GM19099 (cell line): ENCODE measurements around the gene CUZD1.

Experiments
- POLR2A ChIP-seq: IDR thresholded peaks from 3 replicates; pipeline ENCODE4 v1.6.1; 2011; ENCODE audit warnings: low read depth; ENCODE audit not compliant: insufficient read length; ENCODE audit errors: extremely low read depth

The CUZD1 gene

DNA sequence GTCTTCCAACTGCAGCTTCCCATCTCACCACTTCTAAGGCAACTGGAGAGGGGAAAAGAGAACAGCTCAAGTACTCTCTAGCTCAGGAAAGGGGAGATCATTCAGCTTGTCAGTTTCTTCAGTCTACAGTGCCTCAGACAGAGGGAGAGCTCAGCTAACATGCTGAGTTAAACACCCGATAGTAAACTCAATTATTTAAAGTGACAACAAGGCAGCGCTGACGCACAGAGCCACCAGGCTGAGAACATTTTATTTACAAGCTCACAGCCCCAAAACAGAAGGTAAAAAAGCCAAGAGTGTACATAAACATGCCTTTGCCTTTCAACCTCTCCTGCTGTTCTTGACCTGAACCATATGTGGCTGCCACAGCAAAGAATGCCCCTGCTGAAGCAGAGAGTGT, 10.1 kb upstream of the CUZD1 start:
- no peak for TF ChIP-seq POLR2A

DNA sequence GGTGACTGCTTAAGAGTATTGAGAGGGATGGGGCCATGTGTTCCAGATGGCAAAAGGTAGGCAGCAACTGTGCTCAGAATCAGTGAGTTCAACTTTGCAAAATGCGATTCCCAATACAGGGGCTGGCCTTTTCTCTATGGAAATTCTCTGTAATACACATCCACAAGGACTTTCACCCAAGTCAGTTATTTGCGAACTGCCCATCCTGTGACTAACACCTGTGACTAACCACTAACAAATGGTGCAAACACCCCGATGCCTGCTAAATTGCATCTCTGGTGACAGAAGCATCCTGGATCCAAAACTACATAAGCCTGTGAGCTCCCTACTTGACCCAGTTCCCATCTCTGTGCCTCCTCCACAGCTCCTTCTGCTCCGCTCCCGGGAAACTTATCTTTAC, 9.0 kb upstream of the CUZD1 start:
- TF ChIP-seq POLR2A = no peak

DNA sequence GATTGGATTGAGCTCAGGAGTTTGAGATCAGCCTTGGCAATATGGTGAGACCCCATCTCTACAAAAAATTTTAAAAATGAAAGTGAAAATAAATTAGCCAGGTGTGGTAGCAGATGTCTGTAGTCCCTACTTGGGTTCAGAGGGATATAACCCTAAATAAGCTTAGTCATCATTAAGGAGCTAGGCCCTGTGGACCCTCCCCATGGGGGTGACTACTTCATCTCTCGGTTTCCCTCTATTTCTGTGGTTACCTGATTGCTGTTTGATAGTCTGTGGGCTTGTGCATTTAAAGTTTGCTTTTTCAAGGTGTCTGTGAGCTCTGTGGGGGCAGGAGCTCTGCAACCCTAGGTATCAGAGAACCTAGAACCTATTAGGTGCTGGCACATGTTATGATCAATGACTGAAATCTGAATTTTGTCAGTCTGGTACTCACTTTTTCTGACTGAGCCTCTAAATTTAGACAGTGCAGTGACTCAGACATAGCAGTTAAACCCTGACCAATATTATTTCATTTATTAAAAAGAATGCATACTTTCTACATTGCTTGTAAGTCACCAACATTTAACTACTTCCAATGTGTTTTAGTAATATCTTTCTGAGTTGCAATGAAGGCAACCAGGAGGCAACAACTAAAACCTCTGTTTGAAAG, 8.1 kb upstream of the CUZD1 start:
- no peak for TF ChIP-seq POLR2A

DNA sequence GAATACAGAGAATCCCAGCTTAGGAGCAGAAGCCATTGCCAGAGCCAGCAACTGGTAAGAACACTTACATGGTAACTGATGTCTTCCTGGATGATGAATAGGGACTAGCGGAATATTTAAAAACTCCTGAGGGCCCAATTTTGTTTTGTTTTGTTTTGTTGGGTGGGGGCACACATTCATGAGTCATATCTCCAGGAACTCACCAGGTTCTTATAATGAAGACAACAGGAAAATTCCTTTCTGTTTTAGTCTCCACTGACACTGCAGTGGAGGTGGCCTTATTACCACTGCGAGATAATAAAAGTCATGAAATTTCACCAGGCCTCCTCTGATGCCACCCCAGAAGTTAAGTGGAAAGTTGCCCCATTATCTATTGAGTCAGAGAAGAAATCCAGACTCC, 6.6 kb upstream of the CUZD1 start:
- TF ChIP-seq POLR2A = no peak

DNA sequence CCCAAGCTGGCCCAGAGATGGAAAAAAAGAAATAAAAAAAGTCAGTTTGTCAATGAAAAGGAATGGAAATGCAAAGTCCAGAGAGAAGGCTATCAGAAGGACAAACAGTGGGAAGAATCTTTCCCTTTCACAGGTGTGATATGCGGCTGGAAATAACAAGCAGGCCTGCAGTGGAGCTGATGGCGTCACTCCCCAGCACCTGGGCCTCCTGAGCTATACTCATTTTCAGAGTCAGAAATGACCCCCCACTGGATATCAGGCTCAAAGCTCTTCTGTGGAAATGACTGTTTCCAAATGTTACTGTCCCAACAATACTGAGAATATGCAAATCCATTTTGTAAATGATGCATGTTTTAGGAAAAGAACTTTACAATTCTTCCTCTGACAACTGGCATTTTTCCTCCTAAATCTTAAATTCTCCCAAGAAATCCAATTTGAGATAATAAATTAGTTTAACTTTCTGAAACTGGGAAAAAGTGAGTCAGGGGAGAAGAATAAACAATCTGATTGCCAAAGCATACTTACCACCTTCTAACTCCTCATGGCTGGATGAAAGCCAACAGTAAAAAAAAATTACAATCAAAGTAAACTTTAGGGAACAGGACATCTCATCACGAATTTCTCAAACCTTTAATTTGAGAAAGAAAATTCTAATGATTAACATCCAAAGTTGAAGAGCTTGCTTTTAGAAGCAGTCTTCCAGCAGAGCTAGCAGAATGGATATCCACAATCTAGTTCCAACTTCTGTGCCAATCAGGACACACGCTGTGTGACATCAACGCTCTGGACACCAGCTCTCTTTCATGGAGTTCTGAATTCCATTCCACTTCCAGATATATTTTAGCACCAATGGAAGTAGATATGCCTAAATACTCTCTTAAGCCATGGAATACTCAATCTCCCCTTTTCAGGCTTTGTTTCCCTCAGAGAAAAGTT, 5.3 kb upstream of the CUZD1 start:
- no peak for TF ChIP-seq POLR2A

DNA sequence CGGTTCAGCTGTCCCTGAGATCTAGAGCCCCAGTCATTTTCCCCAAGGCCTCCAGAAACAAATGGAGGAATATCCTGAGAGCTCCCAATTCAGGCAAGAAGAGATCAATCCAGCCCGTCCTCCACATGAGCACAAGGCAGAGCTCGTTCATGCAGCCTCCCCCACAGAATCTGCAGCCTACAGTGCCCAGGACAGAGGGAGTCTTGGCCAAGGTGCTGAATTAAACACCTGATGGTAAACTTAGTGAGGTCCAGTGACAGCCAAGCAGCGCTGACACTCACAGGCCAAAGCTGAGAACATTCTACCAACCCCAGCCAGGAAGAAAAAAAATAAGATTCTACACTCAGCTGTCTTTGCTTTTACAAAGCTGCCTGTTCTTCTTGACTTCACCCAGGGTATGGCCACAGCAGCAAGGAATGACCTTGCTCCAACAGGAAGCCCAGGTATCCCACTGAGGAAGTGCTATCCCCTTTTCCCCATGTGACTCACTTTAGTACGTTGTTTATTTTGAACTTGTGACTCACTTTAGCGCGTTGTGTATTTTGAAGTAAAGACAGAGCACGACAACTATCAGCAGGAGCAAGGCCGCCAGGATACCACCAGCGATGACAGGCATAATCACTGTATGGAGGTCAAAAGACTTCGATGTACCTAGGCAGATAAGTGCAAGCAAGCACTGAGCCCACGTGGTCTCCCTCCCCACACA, 4.4 kb upstream of the CUZD1 start:
- no peak for TF ChIP-seq POLR2A

DNA sequence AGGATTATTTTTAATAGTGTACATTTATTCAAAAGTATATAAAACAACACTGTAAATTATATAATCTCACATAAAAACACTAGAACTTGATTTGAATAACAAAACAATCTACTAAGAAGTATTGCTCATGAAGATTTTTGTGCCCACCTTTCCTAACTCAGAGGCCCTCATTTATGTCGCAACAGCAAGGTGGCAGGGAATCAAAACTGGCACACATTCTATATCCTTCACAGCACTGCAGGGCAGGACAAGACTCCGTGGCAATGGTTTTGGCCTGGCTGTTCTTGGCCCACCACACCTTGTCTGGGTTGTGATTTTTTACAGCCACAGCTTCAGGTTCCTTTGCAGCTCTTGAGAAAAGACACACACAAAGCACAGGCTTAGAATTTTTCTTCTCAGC, 3.4 kb upstream of the CUZD1 start:
- no peak for TF ChIP-seq POLR2A

DNA sequence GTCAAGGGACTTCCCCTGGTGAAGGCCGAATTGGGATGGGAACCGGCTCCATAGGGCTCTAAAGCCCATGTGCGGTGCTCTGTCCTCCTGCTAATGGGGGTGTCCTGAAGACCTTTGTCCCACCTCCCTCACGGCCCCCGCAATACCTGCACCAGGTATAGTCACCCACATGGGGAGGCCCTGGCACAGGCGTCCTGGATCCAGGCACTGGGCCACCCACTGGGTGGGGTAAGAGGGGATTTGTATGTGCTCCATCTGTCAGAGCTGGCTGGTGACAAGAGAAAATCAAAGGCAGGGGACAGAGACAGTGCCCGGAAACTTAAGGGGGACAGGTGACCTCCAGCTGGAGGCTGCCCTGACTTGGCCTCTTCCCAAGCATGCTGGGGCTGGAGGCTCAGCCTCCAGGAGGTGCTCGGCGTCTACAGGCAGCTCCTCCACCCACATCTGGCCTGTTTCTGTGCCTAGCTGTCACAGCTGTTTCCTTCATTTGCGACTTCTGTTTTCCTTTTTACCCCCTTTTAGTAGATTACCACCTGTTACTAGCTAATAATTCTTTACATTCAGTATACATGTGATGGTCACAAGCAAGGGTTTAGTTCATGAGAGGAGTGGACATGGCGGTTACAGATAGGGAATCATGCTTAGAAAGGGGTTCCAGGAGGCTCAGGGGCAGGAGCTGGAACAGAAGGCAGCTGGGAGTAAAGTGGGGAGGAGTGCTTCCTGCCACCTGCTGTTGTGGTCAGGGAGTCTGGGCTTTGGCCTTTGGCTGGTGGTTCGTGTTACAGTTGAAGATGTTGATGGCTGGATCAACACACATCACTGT, 2.3 kb upstream of the CUZD1 start:
- TF ChIP-seq POLR2A = no peak

DNA sequence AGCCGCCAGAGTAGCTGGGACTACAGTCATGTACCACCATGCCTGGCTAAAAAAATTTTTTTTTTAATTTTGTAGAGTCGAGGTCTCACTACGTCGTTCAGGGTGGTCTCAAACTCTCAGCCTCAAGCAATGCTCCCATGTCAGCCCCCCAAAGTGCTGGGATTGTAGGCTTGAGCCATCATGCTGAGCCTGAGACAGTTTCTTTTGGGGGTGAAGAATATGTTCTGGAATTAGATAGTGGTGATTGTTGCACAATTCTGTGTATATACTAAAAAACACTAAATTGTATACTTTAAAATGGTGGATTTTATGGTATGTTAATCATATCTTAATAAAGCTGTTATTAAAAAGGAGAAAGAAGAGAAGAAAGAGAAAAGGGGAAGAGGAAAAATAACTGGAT, 1.5 kb downstream of the CUZD1 start:
- TF ChIP-seq POLR2A = no peak

DNA sequence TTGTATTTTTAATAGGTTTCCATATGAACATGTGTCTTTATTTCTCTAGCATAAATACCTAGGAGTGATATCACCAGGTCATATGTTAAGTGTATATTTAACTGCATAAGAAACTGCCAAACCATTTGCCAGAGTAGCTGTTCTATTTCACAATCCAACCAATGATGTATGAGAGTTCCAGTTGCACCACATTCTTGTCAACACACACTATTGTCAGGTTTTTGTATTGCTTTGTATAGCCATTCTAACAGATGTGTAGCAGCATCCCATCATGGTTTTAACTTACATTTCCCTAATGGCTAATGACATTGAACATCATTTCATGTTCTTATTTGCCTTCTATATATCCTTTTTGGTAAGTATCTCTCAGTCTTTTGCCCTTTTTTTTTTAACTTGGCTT, 4.1 kb downstream of the CUZD1 start:
- TF ChIP-seq POLR2A = no peak

DNA sequence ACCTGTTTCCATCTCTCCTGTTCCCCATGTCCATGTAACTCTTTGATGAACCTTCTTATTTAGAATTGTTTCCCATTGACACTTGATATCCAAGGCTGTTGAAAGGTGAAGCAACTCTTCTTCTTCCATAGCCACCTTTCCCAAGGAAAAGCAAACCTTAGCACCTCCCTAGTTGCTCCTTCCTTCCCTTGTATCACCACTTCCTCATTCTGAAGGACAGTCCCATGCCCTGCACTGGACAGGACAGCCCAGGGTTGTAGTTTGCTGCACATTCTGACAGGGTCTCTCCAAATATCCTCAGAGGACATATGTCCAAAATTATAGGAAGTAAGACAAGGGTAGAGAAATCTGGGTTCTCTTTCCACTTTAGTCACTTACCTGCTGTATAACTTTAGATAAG, 6.2 kb downstream of the CUZD1 start:
- no peak for TF ChIP-seq POLR2A

DNA sequence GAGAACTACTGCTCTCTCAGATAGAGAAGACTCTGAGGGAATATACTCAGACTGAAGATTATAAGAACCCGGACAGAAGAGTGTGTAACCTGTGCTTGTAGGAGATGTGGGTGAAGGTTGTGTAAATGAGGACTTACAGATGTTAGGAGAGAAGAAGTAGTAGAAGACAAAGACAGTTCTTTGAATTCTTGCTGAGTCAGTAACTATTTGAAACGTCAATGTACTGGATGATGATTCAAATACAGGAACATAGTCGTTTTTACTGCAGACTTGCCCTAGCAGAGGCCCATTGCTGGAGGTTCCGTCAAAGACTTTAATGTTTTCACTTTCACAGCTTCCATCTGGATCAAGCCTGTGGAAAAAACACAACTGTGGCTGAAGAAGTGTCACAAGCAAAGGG, 6.8 kb downstream of the CUZD1 start:
- no peak for TF ChIP-seq POLR2A

DNA sequence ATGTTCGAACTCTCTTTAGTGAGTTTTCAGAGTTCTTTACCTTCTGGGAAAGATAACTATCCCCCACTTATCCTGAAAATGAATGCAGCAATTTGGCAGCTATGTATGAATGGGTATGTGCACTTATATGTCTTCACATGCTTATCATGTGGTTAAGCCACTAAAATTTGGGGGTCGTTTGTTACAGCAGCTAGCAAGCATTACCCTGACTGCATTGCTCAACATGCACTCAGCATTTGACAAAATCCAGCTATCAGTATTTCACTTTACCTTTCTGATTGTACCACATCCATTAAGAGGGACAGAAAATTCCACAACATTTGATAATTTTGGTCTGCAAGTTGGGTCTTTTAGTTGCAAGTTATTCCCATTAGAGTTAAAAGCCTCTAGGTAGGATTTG, 9.7 kb downstream of the CUZD1 start:
- no peak for TF ChIP-seq POLR2A

DNA sequence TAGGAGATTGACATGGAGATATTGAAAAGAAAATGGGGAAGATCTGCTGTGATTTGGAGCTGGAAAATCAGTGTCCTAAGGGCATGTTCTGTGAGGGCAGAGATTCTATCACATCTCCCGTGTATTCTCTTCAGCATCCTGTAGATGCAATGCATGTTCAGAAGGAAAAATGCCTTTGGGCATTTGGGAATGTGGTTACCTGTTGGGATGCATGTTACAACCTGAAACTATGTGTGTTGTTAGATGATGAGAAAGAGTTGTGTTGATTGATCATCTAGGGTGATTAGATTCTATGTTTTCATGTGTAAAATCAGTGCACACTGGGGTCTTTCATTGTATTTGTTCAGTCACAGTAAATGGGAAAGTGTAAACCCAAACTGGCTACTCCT, 14.7 kb downstream of the CUZD1 start:
- TF ChIP-seq POLR2A = no peak
